HT1080 (cell line): ENCODE results near the gene RFNG. TPM values are rescaled to one million over a fixed set of nuclear protein-coding genes. Genes with fewer than 3 reads are reported as not detected.

Experiments used
- DNase-seq: peaks from one replicate; pipeline ENCODE4 v3.0.0-alpha.2; 2015; ENCODE audit warnings: low read depth
- total RNA-seq: library from RNA; depleted of rRNA; stranded (reverse); fragments of >200 nt; shearing (Covaris generic); gene quantifications from 2 replicates; pipeline ENCODE4 v1.2.3, GENCODE V29; 2014

RFNG gene
- total RNA-seq, 1 experiment from 2014 or later, result 31.5 TPM

- DNase-seq, result no peak
These were observed 35.3 kb downstream of the RFNG start for GRCh38 chr17:82016061-82016874.

GRCh38 chr17:82015311-82015971 is 36.2 kb downstream of the RFNG start:
- no peak for DNase-seq

GRCh38 chr17:82014971-82015310 is 36.7 kb downstream of the RFNG start:
- no peak for DNase-seq

GRCh38 chr17:82014432-82014831 is 37.2 kb downstream of the RFNG start:
- no peak for DNase-seq

- no peak for DNase-seq
These were observed 37.8 kb downstream of the RFNG start for GRCh38 chr17:82013772-82014321.

GRCh38 chr17:82013341-82013740 is 38.3 kb downstream of the RFNG start:
- DNase-seq, result no peak

- no peak for DNase-seq
These were observed 38.8 kb downstream of the RFNG start for GRCh38 chr17:82012640-82013295.

- DNase-seq, result no peak
These were observed 39.4 kb downstream of the RFNG start for GRCh38 chr17:82012261-82012639.

GRCh38 chr17:82011617-82012187 is 39.9 kb downstream of the RFNG start:
- no peak for DNase-seq

GRCh38 chr17:82010575-82011525 is 40.8 kb downstream of the RFNG start:
- no peak for DNase-seq

GRCh38 chr17:82009413-82009812 is 42.2 kb downstream of the RFNG start:
- no peak for DNase-seq

GRCh38 chr17:82008941-82009405 is 42.6 kb downstream of the RFNG start:
- DNase-seq, result no peak

GRCh38 chr17:82008258-82008940 is 43.2 kb downstream of the RFNG start:
- DNase-seq, result no peak

GRCh38 chr17:82007495-82008257 is 43.9 kb downstream of the RFNG start:
- DNase-seq, result no peak

- DNase-seq, result no peak
These were observed 44.5 kb downstream of the RFNG start for GRCh38 chr17:82007228-82007494.

- DNase-seq, result no peak
These were observed 45.0 kb downstream of the RFNG start for GRCh38 chr17:82006468-82007227.

GRCh38 chr17:82005701-82006348 is 45.8 kb downstream of the RFNG start:
- DNase-seq, result no peak
